ENCODE results near the gene DTX3. TPM values are rescaled to one million over a fixed set of nuclear protein-coding genes. Genes with fewer than 3 reads are reported as not detected.

Gene DTX3
- total RNA-seq, 1 donor from 2014 or later, result 25.7 TPM

Other genes starting within 250 kb of the DTX3 start
- 67.4 and 68.3 TPM in 2 replicates for gene R3HDM2, start 173.8 kb upstream of the DTX3 start, total RNA-seq
- gene INHBC, start 170.0 kb upstream of the DTX3 start, total RNA-seq, result not detected in 2 replicates
- gene INHBE, start 149.5 kb upstream of the DTX3 start, total RNA-seq, result 0.07 TPM in 1 of 2 replicates, not detected in the other
- 0.51 and 0.76 TPM in 2 replicates for gene GLI1, start 145.0 kb upstream of the DTX3 start, total RNA-seq
- gene ARHGAP9, start 125.0 kb upstream of the DTX3 start, total RNA-seq, result 190 and 192 TPM in 2 replicates
- gene MARS1, start 116.8 kb upstream of the DTX3 start, total RNA-seq, result 224 TPM in 2 replicates
- 20.1 and 22.0 TPM in 2 replicates for gene DDIT3, start 84.3 kb upstream of the DTX3 start, total RNA-seq
- 73.2 and 84.8 TPM in 2 replicates for gene MBD6, start 82.0 kb upstream of the DTX3 start, total RNA-seq
- 88.6 and 89.2 TPM in 2 replicates for gene DCTN2, start 57.6 kb upstream of the DTX3 start, total RNA-seq
- gene KIF5A, start 54.8 kb upstream of the DTX3 start, total RNA-seq, result 1.5 and 2.2 TPM in 2 replicates
- 24.8 and 26.3 TPM in 2 replicates for gene PIP4K2C, start 13.6 kb upstream of the DTX3 start, total RNA-seq
- 0.34 and 0.51 TPM in 2 replicates for gene ARHGEF25, start 6.6 kb downstream of the DTX3 start, total RNA-seq
- 4.3 and 4.5 TPM in 2 replicates for gene B4GALNT1, start 28.4 kb downstream of the DTX3 start, total RNA-seq
- gene OS9, start 89.3 kb downstream of the DTX3 start, total RNA-seq, result 161 and 162 TPM in 2 replicates
- gene AGAP2, start 133.9 kb downstream of the DTX3 start, total RNA-seq, result 70.2 and 74.9 TPM in 2 replicates
- 25.4 and 29.4 TPM in 2 replicates for gene TSPAN31, start 140.2 kb downstream of the DTX3 start, total RNA-seq
- 113 and 114 TPM in 2 replicates for gene CDK4, start 147.5 kb downstream of the DTX3 start, total RNA-seq
- 24.8 and 26.0 TPM in 2 replicates for gene MARCHF9, start 150.3 kb downstream of the DTX3 start, total RNA-seq
- gene CYP27B1, start 162.3 kb downstream of the DTX3 start, total RNA-seq, result 3.8 and 4.9 TPM in 2 replicates
- 32.5 and 33.7 TPM in 2 replicates for gene METTL1, start 167.3 kb downstream of the DTX3 start, total RNA-seq
- gene EEF1AKMT3, start 167.8 kb downstream of the DTX3 start, total RNA-seq, result 2.9 and 4.2 TPM in 2 replicates
- 34.4 and 37.0 TPM in 2 replicates for gene TSFM, start 178.0 kb downstream of the DTX3 start, total RNA-seq
- gene AVIL, start 213.9 kb downstream of the DTX3 start, total RNA-seq, result 6.8 and 7.1 TPM in 2 replicates
- 118 and 136 TPM in 2 replicates for gene CTDSP2, start 241.9 kb downstream of the DTX3 start, total RNA-seq